HepG2 (cell line): ENCODE measurements around the gene SLC5A6. TPM values are rescaled to one million over a fixed set of nuclear protein-coding genes. Genes with fewer than 3 reads are reported as not detected.

Experiments
- ATAD3A ChIP-seq: sonication (generic); formaldehyde crosslinking; IDR thresholded peaks from 2 replicates; pipeline ENCODE4 v1.4.0; 2020; ENCODE audit warnings: missing genetic modification reagents
- GATAD2A ChIP-seq: IDR thresholded peaks from 2 replicates; pipeline ENCODE4 v1.6.1; 2016
- GZF1 ChIP-seq: sonication (generic); formaldehyde crosslinking; IDR thresholded peaks from 2 replicates; pipeline ENCODE4 v1.5.1; 2020; ENCODE audit warnings: mild to moderate bottlenecking, missing genetic modification reagents
- HMG20A ChIP-seq: IDR thresholded peaks from 2 replicates; pipeline ENCODE4 v1.6.1; 2016; ENCODE audit warnings: borderline replicate concordance
- MED1 ChIP-seq: sonication (generic); formaldehyde crosslinking; IDR thresholded peaks from 2 replicates; pipeline ENCODE4 v1.4.0; 2020; ENCODE audit warnings: missing genetic modification reagents
- MZF1 ChIP-seq: sonication (generic); formaldehyde crosslinking; IDR thresholded peaks from 2 replicates; pipeline ENCODE4 v1.8.1; 2023; ENCODE audit warnings: mild to moderate bottlenecking, missing genetic modification reagents, borderline replicate concordance
- NRL ChIP-seq: sonication (generic); formaldehyde crosslinking; IDR thresholded peaks from 2 replicates; pipeline ENCODE4 v1.5.0; 2020; ENCODE audit warnings: missing genetic modification reagents, mild to moderate bottlenecking, moderate library complexity, borderline replicate concordance
- PPARG ChIP-seq: conservative IDR thresholded peaks from 2 replicates; pipeline ENCODE4 v1.6.1; 2016; ENCODE audit warnings: missing biosample characterization, missing genetic modification reagents
- RAD51 ChIP-seq: fragments of 450-650 bp; IDR thresholded peaks from 2 replicates; pipeline ENCODE4 v1.6.1; 2016; ENCODE audit warnings: borderline replicate concordance
- SALL1 ChIP-seq: sonication (generic); formaldehyde crosslinking; IDR thresholded peaks from 2 replicates; pipeline ENCODE4 v1.8.0; 2022; ENCODE audit warnings: mild to moderate bottlenecking, missing genetic modification reagents
- SOX5 ChIP-seq: IDR thresholded peaks from 2 replicates; pipeline ENCODE4 v1.6.1; 2016; ENCODE audit warnings: borderline replicate concordance
- SPEN ChIP-seq: sonication (generic); formaldehyde crosslinking; IDR thresholded peaks from 2 replicates; pipeline ENCODE4 v1.5.1; 2020; ENCODE audit warnings: low read depth, mild to moderate bottlenecking, missing genetic modification reagents
- ZNF350 ChIP-seq: sonication (generic); formaldehyde crosslinking; IDR thresholded peaks from 2 replicates; pipeline ENCODE4 v1.4.0; 2020; ENCODE audit warnings: mild to moderate bottlenecking, low read depth, missing genetic modification reagents, borderline replicate concordance
- polyA plus RNA-seq, 8 experiments: library from polyadenylated mRNA; depleted of rRNA in 3 of 8; stranded (reverse) in 7 of 8; unstranded in 1 of 8; fragments of >200 nt; fragmentation: Illumina TruSeq in 4 of 8; extraction: Trizol in 4 of 8; gene quantifications; 2 replicates each; pipeline versions ENCODE4 v1.2.1 to v1.2.3, GENCODE V29; 2011 to 2016; ENCODE audit warnings: low read depth in 4 of 8, missing spikeins in 1 of 8, mixed read lengths in 1 of 8; ENCODE audit not compliant: insufficient read depth in 1 of 8
- total RNA-seq, 5 experiments: library from RNA; depleted of rRNA; stranded (reverse); fragments of >200 nt; fragmentation: Illumina TruSeq; extraction: Trizol; gene quantifications; 2 replicates each; pipeline ENCODE4 v1.2.3, GENCODE V29; 2016; ENCODE audit warnings: low read depth in 1 of 5
- TF ChIP-seq, protein P1 (sequence below): sonication (generic); formaldehyde crosslinking; IDR thresholded peaks from 2 replicates; pipeline ENCODE4 v1.4.0; 2020; ENCODE audit warnings: missing genetic modification reagents
- TF ChIP-seq, protein P2 (sequence below): sonication (generic); formaldehyde crosslinking; IDR thresholded peaks from 2 replicates; pipeline ENCODE4 v1.5.1; 2020; ENCODE audit warnings: mild to moderate bottlenecking, missing genetic modification reagents
- TF ChIP-seq, protein P3 (sequence below): IDR thresholded peaks from 2 replicates; pipeline ENCODE4 v1.6.1; 2016; ENCODE audit warnings: missing genetic modification reagents, missing compliant biosample characterization
- TF ChIP-seq, protein P4 (sequence below): sonication (generic); formaldehyde crosslinking; IDR thresholded peaks from 2 replicates; pipeline ENCODE4 v1.9.0; 2021; ENCODE audit warnings: mild to moderate bottlenecking, missing genetic modification reagents

Gene SLC5A6
- total and polyA plus RNA-seq, 2 of the 13 experiments (the other 11 are each of a cell fraction or from before 2014, with no cell fraction given): 135 to 417 TPM

DNA sequence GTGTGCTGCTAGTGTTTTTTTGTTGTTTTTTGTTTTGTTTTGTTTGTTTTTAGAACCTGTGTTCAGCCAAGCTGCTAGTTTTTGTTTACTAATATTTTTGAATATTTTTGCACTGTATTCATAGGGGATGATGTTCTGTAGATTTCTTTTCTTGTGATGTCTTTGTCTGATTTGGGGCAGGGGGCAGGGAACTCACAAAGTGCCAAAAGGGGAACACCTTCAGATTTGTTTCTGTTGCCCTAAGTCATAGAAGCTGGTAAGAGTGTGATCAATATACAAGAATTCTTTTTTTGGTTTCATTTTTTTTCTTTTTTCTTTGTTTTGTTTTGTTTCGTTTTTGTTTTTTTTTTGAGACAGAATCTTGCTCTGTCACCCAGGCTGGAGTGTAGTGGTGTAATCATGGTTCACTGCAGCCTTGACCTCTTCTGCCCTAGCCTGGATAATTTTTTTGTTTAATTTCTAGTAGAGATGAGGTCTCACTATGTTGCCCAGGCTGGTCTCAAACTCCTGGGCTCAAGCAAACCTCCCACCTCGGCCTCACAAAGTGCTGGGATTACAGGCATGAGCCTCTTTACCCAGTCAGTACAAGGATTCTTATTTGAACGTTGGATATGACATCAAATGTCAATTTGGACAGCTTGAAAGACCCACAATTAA is 32.6 kb downstream of the SLC5A6 start (continued):
- TF ChIP-seq HMG20A (CRISPR knock-in tag) (peak; percentile 26; the same call in 1 of the 2 replicates), ATAD3A (CRISPR knock-in tag) (no peak), MED1 (CRISPR knock-in tag) (peak; percentile 74), SALL1 (CRISPR knock-in tag) (peak; percentile 71), SPEN (peak; percentile 49; the same call in 1 of the 2 replicates), NRL (no peak), SOX5 (CRISPR knock-in tag) (peak; percentile 65; the same call in 1 of the 2 replicates), PPARG (CRISPR knock-in tag) (0 out of 2 replicates have a peak, but pooled peaks have one; percentile 16), GATAD2A (peak; percentile 62), MZF1 (no peak), ZNF350 (CRISPR knock-in tag) (peak; percentile 5; the same call in 1 of the 2 replicates), RAD51 (no peak), GZF1 (CRISPR knock-in tag) (no peak)
- TF ChIP-seq, protein P1, sequence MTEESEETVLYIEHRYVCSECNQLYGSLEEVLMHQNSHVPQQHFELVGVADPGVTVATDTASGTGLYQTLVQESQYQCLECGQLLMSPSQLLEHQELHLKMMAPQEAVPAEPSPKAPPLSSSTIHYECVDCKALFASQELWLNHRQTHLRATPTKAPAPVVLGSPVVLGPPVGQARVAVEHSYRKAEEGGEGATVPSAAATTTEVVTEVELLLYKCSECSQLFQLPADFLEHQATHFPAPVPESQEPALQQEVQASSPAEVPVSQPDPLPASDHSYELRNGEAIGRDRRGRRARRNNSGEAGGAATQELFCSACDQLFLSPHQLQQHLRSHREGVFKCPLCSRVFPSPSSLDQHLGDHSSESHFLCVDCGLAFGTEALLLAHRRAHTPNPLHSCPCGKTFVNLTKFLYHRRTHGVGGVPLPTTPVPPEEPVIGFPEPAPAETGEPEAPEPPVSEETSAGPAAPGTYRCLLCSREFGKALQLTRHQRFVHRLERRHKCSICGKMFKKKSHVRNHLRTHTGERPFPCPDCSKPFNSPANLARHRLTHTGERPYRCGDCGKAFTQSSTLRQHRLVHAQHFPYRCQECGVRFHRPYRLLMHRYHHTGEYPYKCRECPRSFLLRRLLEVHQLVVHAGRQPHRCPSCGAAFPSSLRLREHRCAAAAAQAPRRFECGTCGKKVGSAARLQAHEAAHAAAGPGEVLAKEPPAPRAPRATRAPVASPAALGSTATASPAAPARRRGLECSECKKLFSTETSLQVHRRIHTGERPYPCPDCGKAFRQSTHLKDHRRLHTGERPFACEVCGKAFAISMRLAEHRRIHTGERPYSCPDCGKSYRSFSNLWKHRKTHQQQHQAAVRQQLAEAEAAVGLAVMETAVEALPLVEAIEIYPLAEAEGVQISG (CRISPR knock-in tag): 0 out of 2 replicates have a peak, but pooled peaks have one; percentile 3
- TF ChIP-seq, protein P2, sequence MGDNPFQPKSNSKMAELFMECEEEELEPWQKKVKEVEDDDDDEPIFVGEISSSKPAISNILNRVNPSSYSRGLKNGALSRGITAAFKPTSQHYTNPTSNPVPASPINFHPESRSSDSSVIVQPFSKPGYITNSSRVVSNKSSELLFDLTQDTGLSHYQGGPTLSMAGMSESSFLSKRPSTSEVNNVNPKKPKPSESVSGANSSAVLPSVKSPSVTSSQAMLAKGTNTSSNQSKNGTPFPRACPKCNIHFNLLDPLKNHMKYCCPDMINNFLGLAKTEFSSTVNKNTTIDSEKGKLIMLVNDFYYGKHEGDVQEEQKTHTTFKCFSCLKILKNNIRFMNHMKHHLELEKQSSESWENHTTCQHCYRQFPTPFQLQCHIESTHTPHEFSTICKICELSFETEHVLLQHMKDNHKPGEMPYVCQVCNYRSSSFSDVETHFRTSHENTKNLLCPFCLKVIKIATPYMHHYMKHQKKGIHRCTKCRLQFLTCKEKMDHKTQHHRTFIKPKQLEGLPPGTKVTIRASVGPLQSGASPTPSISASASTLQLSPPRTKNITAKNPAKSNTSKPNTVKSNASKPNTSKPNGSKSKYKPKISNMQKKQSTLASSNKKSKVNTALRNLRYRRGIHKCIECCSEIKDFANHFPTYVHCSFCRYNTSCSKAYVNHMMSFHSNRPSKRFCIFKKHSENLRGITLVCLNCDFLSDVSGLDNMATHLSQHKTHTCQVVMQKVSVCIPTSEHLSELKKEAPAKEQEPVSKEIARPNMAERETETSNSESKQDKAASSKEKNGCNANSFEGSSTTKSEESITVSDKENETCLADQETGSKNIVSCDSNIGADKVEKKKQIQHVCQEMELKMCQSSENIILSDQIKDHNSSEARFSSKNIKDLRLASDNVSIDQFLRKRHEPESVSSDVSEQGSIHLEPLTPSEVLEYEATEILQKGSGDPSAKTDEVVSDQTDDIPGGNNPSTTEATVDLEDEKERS (CRISPR knock-in tag): 0 out of 2 replicates have a peak, but pooled peaks have one; percentile 23
- TF ChIP-seq, protein P3, sequence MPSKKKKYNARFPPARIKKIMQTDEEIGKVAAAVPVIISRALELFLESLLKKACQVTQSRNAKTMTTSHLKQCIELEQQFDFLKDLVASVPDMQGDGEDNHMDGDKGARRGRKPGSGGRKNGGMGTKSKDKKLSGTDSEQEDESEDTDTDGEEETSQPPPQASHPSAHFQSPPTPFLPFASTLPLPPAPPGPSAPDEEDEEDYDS (CRISPR knock-in tag): 0 out of 2 replicates have a peak, but pooled peaks have one; percentile 35
- TF ChIP-seq, protein P4, sequence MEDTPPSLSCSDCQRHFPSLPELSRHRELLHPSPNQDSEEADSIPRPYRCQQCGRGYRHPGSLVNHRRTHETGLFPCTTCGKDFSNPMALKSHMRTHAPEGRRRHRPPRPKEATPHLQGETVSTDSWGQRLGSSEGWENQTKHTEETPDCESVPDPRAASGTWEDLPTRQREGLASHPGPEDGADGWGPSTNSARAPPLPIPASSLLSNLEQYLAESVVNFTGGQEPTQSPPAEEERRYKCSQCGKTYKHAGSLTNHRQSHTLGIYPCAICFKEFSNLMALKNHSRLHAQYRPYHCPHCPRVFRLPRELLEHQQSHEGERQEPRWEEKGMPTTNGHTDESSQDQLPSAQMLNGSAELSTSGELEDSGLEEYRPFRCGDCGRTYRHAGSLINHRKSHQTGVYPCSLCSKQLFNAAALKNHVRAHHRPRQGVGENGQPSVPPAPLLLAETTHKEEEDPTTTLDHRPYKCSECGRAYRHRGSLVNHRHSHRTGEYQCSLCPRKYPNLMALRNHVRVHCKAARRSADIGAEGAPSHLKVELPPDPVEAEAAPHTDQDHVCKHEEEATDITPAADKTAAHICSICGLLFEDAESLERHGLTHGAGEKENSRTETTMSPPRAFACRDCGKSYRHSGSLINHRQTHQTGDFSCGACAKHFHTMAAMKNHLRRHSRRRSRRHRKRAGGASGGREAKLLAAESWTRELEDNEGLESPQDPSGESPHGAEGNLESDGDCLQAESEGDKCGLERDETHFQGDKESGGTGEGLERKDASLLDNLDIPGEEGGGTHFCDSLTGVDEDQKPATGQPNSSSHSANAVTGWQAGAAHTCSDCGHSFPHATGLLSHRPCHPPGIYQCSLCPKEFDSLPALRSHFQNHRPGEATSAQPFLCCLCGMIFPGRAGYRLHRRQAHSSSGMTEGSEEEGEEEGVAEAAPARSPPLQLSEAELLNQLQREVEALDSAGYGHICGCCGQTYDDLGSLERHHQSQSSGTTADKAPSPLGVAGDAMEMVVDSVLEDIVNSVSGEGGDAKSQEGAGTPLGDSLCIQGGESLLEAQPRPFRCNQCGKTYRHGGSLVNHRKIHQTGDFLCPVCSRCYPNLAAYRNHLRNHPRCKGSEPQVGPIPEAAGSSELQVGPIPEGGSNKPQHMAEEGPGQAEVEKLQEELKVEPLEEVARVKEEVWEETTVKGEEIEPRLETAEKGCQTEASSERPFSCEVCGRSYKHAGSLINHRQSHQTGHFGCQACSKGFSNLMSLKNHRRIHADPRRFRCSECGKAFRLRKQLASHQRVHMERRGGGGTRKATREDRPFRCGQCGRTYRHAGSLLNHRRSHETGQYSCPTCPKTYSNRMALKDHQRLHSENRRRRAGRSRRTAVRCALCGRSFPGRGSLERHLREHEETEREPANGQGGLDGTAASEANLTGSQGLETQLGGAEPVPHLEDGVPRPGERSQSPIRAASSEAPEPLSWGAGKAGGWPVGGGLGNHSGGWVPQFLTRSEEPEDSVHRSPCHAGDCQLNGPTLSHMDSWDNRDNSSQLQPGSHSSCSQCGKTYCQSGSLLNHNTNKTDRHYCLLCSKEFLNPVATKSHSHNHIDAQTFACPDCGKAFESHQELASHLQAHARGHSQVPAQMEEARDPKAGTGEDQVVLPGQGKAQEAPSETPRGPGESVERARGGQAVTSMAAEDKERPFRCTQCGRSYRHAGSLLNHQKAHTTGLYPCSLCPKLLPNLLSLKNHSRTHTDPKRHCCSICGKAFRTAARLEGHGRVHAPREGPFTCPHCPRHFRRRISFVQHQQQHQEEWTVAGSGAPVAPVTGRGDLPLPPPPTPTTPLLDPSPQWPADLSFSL: 0 out of 2 replicates have a peak, but pooled peaks have one; percentile 49
